ENCODE data around the gene DAB2IP. TPM values are rescaled to one million over a fixed set of nuclear protein-coding genes. Genes with fewer than 3 reads are reported as not detected.
"Not testable (repeated sequence)": the region's sequence is repeated elsewhere in the genome, so short reads cannot be mapped to it uniquely, and the experiment has no call there.

The DAB2IP gene
- total and polyA plus RNA-seq, 8 donors = 17.5 to 303 (median 45.6) TPM

DNA sequence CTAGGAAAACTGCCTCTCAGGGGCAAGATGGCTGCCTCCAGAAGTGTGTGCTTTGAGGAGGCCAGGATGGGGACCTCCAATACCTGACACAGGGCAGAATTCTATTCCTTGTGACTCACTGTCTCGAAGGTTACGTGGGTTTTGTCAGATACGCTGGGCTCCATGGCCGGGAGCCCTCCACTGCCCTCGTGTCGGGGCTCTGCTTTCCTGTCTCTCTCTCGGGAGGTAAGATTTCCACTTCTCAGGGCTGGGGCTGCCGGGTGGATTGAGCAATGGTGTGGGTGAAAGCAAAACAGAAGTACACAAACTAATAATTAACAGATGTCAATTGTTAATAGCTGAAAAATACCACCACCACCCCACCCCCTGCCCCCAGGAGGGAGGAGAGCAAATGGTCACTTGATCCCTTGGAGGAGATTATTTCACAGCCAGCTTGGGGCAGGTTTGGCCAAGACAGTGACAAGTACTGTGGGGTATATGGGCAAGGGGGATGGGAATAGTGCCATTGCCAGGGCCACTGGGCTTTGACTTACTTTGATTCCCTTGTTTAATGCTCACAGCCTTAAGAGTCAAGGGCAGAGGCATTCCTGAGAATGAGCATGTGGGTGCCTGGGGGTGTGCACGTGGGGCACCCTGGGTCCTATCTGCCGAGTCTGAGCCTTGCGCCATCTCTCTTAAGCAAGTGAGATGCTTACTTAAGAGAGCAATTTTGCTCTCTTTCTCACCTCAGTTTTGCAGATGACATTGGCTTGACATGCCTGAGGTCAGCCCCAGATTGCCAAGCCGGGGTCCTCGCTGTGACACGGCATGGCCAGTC lies 28.8 kb upstream of the DAB2IP start:
- DNase-seq = no peak
- H3K4me3 ChIP-seq = no peak overlapping the region
- 67 to 80% (median 76%) methylated on average over 14 of the region's 14 CpGs for WGBS, 5 donors
- H3K27me3 ChIP-seq = no peaks in the 10 kb centered on the region
- intact Hi-C loops (cut with DNase I; ENCODE audit: low total_unique reads) = no loop called here
- H3K9me3 ChIP-seq = no peaks in the 10 kb centered on the region
- peaks cover 13 to 60% (median 33%) of the 10 kb centered on the region in 4 donors for H3K4me1 ChIP-seq
- no peak for TF ChIP-seq POLR2A (IDR thresholded peaks at IDR 0.05)
- no peak for TF ChIP-seq POLR2AphosphoS5 (IDR thresholded peaks at IDR 0.05)
- TF ChIP-seq, protein P1, sequence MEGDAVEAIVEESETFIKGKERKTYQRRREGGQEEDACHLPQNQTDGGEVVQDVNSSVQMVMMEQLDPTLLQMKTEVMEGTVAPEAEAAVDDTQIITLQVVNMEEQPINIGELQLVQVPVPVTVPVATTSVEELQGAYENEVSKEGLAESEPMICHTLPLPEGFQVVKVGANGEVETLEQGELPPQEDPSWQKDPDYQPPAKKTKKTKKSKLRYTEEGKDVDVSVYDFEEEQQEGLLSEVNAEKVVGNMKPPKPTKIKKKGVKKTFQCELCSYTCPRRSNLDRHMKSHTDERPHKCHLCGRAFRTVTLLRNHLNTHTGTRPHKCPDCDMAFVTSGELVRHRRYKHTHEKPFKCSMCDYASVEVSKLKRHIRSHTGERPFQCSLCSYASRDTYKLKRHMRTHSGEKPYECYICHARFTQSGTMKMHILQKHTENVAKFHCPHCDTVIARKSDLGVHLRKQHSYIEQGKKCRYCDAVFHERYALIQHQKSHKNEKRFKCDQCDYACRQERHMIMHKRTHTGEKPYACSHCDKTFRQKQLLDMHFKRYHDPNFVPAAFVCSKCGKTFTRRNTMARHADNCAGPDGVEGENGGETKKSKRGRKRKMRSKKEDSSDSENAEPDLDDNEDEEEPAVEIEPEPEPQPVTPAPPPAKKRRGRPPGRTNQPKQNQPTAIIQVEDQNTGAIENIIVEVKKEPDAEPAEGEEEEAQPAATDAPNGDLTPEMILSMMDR (IDR thresholded peaks at IDR 0.05) = no peak
- TF ChIP-seq EP300 (IDR thresholded peaks at IDR 0.05) = no peak
- H3K36me3 ChIP-seq = no peaks in the 10 kb centered on the region
- peak overlapping the region in 3 of 5 donors; percentile 17 to 73 (median 50) for H3K27ac ChIP-seq

DNA sequence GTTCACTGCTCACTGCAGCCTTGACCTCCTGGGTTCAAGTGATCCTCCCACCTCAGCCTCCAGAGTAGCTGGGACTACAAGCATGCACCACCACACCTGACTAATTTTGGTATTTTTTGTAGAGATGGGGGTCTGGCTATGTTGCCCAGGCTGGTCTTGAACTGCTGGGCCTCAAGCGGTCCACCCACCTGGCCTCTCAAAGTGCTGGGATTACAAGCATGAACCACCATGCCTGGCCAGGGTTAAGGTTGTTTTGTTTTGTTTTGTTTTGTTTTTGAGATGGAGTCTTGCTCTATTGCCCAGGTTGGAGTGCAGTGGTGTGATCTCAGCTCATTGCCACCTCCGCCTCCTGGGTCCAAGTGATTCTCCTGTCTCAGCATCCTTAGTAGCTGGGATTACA lies 28.0 kb upstream of the DAB2IP start:
- 93 to 97% (median 96%) methylated on average over 2 of the region's 2 CpGs for WGBS, 5 donors
- H3K27me3 ChIP-seq; intact Hi-C loops (cut with DNase I; ENCODE audit: low total_unique reads); H3K36me3 ChIP-seq; H3K4me3 ChIP-seq; DNase-seq; H3K27ac ChIP-seq; H3K9me3 ChIP-seq: not testable (repeated sequence)
- H3K4me1 ChIP-seq = peaks cover 13 to 61% (median 33%) of the 10 kb centered on the region in 4 donors

GRCh38 chr9:121625590-121625989 lies 25.8 kb upstream of the DAB2IP start:
- Histone ChIP-seq H3K9me3 (no peaks in the 10 kb centered on the region), H3K27ac (peak overlapping the region in 1 of 5 donors; percentile 38), H3K4me1 (peaks cover 9 to 47% (median 20%) of the 10 kb centered on the region in 4 donors), H3K36me3 (no peaks in the 10 kb centered on the region), H3K27me3 (no peaks in the 10 kb centered on the region), H3K4me3 (no peak overlapping the region)
- TF ChIP-seq POLR2A (IDR thresholded peaks at IDR 0.05) = no peak
- 48 to 67% (median 63%) methylated on average over 3 of the region's 3 CpGs for WGBS, 5 donors
- intact Hi-C loops (cut with DNase I; ENCODE audit: low total_unique reads) = no loop called here
- DNase-seq = no peak

DNA sequence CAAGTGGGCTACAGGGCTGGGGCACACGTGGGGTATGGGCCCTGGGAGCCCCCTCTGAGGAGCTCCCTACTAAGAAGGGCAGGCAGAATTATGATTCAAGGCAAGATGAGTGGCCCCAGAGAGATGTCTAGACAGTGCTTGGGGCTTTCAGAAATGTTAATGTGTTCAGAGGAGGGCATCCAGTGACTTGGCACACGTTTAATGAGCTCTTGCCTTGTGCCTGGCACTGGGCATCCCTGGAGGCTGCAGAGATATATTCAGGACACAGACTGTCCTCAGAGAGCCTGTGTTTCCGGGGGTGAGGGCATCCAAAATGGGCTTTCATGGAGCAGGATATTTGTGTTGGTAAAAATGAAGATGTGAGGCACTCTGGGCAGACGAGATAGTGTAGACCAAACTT lies 25.4 kb upstream of the DAB2IP start:
- intact Hi-C loops (cut with DNase I; ENCODE audit: low total_unique reads) = no loop called here
- Histone ChIP-seq H3K4me3 (no peak overlapping the region), H3K9me3 (no peaks in the 10 kb centered on the region), H3K4me1 (peaks cover 4 to 43% (median 16%) of the 10 kb centered on the region in 4 donors), H3K36me3 (no peaks in the 10 kb centered on the region), H3K27ac (peak overlapping the region in 1 of 5 donors; percentile 38), H3K27me3 (no peaks in the 10 kb centered on the region)
- TF ChIP-seq POLR2AphosphoS5 (IDR thresholded peaks at IDR 0.05) = no peak
- TF ChIP-seq, protein P1 (IDR thresholded peaks at IDR 0.05) = no peak
- TF ChIP-seq POLR2A (IDR thresholded peaks at IDR 0.05) = no peak
- TF ChIP-seq EP300 (IDR thresholded peaks at IDR 0.05) = no peak
- no peak for DNase-seq
- 75 to 80% (median 77%) methylated on average over 4 of the region's 4 CpGs for WGBS, 5 donors

- WGBS, 5 donors = 60 to 66% (median 64%) methylated on average over 6 of the region's 6 CpGs
- intact Hi-C loops (cut with DNase I; ENCODE audit: low total_unique reads) = no loop called here
- H3K4me3 ChIP-seq = no peak overlapping the region
- no peaks in the 10 kb centered on the region for H3K27me3 ChIP-seq
- H3K27ac ChIP-seq = no peak overlapping the region
- no peaks in the 10 kb centered on the region for H3K36me3 ChIP-seq
- H3K4me1 ChIP-seq = peaks cover 4 to 39% (median 10%) of the 10 kb centered on the region in 4 donors
- no peaks in the 10 kb centered on the region for H3K9me3 ChIP-seq
- TF ChIP-seq POLR2A (IDR thresholded peaks at IDR 0.05) = no peak
- TF ChIP-seq, protein P1 (IDR thresholded peaks at IDR 0.05) = no peak
- TF ChIP-seq POLR2AphosphoS5 (IDR thresholded peaks at IDR 0.05) = no peak
- TF ChIP-seq EP300 (IDR thresholded peaks at IDR 0.05) = no peak
- peak in 1 of 2 donors; percentile 34 for DNase-seq
Observed at GRCh38 chr9:121627427-121627826, 24.0 kb upstream of the DAB2IP start.

Data from stomach (tissue), 9 donors.